GM23248 (cell line): ENCODE results near the gene WNT5B.

ENCODE experiments used
- EZH2 ChIP-seq: fragments of 200-600 bp; sonication (generic); IDR thresholded peaks from 2 replicates; pipeline ENCODE4 v1.6.1; 2018; ENCODE audit warnings: antibody characterized with exemption, mild to moderate bottlenecking; ENCODE audit not compliant: insufficient read depth, poor library complexity, severe bottlenecking
- EZH2phosphoT487 ChIP-seq: fragments of 200-600 bp; sonication (generic); IDR thresholded peaks from 2 replicates; pipeline ENCODE4 v1.6.1; 2018; ENCODE audit warnings: antibody characterized with exemption, moderate library complexity, mild to moderate bottlenecking, low read depth; ENCODE audit not compliant: insufficient read depth

DNA sequence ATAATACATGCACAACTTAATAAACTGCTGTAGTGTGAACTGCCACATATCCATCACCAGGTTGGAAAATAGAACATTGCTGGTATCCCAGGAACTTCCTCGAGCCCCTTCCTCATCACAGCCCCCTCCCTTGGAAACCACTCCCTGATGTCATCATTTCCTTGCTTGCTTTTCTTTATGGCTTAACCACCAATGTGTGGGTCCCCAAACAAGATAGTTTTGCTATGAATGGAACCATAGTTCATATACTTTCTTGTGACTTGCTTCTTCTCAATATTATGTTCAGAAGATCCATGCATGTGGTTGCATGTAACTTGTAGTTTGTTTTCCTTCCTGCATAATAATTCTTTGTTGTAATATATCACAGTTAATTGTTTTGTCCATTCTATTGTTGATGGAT lies 8.9 kb upstream of the WNT5B start:
- TF ChIP-seq EZH2phosphoT487 (no peak), EZH2 (no peak)
